Stimulated activated CD4-positive, alpha-beta T cell treated with anti-CD3 and anti-CD28 coated beads, Interleukin-2, amount 100 ng/mL, for 24 hours (primary cell): Measurements from ENCODE around the gene IQSEC1.

Experiments used
- DNase-seq, 2 donors: peaks; one replicate each; pipeline ENCODE4 v3.0.0-alpha.2; 2020

Gene IQSEC1

GRCh38 chr3:12996181-12996506, 77.1 kb downstream of the IQSEC1 start:
- no peak for DNase-seq

- DNase-seq = no peak
These were observed 77.6 kb downstream of the IQSEC1 start for GRCh38 chr3:12995389-12996180.

- DNase-seq = peak; percentile 90 to 92
These were observed 78.4 kb downstream of the IQSEC1 start for GRCh38 chr3:12994607-12995388.

- peak in 1 of 2 donors; percentile 49 for DNase-seq
These were observed 78.9 kb downstream of the IQSEC1 start for GRCh38 chr3:12994357-12994606.

DNA sequence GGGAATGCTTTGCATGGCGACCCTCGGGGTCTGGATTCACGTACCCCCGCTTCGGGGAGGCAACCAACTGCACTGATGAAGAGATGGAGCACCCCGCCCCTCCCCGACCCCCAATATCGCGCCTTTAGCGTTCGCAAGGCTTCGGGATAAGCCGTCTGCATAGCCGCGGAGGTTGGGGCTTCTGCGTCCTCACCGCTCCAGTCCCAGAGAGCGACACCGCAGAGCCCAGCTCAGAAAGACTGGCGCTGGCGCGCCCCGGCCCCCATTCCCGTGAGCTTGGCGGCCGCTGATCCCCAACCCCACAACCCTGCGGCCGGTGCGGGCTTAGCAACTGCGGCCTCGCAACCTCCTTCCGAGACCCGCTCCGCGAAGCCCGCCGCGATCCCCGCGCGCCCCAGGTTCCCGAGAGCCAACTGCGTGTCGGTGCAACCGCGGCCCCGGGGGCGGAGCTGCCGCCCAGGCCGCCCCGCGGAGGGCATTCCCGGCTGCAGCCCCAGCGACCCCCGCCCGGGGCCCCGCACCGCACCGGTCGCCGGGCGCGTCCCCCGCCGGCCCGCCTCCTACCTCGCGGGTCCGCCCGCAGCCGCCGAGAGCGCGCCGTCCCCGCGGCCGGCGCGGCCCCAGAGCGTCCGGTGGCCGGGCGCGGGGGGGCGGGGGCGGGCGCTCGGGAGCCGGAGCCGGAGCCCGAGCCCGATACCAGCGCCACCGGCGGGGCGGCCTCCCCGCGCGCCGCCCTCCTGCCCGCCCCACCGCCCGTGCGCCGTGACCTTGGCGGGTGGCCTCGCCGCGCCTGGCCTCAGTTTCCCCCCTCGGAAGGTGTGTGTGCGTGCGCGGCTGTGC, 79.5 kb downstream of the IQSEC1 start:
- DNase-seq = peak in 1 of 2 donors; percentile 39

DNA sequence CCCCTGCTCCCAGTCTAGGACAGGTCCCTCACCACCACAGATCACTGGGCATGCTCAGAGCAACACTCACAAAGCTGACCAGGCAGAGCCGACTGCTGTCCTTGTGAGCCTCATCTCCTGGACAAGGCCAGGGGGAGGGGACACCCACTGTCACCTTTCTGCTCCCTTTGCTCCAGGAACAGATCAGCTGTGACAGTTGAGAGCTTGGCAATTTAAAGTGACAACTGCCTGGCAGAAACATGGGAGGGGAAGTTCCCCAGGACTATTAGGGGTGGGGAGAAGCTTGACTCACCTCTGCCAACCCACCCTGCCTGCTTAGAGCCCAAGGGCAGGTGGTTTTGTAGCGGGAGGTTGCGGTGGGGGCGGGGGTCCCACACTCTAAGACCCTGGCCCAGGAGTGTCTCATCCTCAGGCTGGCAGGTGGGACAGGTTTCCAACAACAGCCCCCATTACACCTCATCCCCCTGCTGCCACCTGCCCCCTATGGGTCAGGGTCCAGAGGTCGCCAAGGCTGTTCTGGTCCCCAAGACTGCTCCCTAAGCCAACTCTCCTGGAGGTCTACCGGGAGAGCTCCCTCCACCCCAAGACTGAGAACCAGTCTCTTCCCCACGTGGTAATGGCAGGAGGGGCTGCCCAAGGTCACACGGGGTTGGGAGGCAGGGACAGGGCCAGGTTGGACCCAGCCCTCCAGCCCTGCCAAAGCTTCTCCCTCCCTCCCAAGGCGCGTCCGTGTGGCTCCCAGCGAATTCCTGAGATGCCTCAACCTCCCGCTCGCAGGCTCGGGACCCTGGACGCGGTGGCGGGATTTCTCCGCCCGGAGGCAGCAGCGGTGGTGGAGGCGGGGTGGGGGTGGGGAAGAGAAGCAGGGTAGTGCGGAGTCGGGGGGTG, 80.4 kb downstream of the IQSEC1 start:
- DNase-seq = no peak

DNA sequence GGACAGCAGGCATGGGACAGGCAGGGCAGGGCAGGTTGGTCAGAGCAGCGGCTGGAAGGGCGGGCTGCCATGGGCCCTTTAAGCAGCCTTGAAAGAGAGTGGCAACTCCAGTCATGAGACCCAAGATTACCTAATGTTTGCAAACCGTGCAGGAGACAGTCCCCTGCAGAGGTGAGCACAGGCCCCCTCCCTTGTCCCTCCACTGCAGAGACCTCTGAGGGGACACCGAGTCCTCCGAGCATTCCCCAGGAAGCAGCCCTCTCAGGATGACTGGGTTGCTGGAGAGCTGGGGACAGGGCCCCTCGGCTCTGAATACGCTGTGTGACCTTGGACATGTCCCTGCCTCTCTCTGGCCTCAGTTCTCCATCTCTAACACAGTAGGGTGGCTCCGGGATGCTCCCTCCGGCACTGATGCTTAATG, 81.4 kb downstream of the IQSEC1 start:
- DNase-seq = no peak

DNA sequence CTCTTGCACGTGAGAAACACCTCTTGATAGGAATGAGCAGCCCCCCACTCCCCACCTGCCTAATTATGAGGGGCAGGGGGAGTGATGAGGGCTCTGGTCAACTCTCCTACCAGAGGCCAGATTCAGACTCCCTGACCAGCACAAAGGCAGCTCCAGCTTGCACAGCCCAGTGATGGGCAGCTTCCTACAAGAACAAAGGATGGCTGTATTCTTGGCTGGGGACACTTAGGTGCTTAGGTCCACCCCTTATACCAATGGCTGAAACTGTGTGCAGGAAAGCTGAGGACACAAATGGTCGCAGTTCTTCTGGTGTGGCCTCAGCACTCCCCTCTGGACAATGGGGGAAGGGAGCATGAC, 81.8 kb downstream of the IQSEC1 start:
- DNase-seq = no peak

DNA sequence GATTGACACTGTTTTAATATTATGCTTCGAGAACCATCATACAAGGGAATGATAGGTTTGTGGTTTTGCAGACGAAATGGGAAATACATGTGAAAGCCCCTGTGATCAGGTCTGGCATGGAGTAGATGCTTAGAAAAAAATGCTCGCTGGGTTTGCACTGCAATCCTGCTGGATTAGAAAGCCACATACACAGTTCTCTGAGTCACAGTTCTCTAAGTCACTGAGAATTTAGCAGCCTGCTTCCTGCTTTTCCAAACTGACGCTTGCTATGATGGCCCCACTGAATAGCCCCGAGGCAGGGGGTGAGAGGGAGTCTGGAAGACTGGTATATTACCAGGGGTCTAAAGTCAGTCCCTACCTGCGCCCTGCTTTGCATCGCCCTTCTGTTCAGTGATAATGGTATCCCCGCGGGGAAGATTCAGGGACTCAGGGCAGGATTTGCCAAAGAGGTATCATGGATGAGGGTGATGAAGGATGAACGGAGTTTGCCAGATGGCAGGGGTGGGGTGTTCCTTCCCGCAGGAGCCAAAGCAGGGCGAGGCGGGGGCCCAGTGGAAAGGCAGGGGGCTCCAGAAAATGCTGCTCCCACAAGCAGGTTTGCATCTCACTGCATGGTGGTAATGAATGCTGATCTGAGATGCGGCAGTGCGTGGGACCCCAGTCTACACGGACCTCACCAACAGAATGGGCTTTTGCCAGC, 82.3 kb downstream of the IQSEC1 start:
- DNase-seq = no peak

DNA sequence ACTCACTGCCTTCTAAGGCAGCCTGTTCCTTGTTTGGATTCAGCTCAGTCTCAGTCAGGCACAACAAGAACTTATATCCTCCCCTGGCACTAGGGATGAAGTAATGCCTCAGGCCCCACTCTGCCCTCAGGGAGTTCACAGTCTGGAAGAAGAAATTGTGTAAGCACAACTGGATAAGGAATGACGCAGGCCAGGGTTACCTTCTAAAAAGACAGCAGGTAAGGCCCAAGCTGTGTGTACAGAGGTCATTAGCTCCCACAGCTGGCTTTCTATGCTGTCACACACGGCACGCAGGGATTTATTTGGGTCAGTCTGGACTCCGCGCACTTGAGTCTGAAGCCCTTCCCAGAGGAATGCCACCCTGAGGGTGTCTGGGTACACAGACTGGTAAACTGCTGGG, 82.9 kb downstream of the IQSEC1 start:
- no peak for DNase-seq

- DNase-seq = no peak
These were observed 84.3 kb downstream of the IQSEC1 start for GRCh38 chr3:12988728-12989454.

DNA sequence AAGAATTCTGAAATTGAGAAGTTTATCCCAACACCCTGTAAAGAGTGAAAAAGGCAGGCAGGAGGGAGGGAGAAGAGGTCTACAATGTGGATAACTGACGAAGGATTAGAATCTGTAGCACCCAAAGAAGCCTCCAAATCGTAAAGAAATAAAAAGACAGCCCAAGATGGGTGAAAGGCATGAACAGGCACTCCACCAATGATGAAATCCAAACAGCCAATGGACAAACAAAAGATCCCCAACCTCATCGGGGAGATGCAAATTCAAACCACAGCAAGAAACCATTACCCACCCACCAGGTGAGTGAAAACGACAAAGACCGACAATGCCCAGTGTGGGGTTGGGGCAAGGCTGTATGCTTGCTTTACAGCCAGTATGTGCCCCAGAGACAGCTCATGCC, 85.6 kb downstream of the IQSEC1 start:
- no peak for DNase-seq

GRCh38 chr3:12986986-12987385, 86.2 kb downstream of the IQSEC1 start:
- no peak for DNase-seq

DNA sequence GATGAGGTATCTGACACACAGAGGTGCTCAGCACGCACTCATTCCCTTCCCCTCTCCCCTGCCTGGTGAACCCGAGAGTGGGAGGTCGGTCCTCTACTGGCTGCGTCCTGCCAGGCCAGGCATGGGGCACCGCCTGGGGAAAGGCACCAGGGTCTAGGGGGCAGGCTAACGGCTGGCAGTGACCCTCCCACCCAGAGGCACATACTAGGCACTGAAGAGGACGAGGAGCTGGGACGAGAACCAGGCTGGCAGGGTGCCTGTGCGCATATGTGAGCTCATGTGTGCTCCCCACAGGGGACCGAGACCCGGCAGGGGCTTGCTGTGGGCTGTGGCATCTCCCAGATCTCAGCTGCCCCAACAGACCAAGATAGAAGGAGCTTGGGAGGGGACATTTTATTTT, 86.7 kb downstream of the IQSEC1 start:
- DNase-seq = no peak

GRCh38 chr3:12986031-12986430, 87.2 kb downstream of the IQSEC1 start:
- no peak for DNase-seq

GRCh38 chr3:12985148-12985547, 88.1 kb downstream of the IQSEC1 start:
- DNase-seq = no peak

DNA sequence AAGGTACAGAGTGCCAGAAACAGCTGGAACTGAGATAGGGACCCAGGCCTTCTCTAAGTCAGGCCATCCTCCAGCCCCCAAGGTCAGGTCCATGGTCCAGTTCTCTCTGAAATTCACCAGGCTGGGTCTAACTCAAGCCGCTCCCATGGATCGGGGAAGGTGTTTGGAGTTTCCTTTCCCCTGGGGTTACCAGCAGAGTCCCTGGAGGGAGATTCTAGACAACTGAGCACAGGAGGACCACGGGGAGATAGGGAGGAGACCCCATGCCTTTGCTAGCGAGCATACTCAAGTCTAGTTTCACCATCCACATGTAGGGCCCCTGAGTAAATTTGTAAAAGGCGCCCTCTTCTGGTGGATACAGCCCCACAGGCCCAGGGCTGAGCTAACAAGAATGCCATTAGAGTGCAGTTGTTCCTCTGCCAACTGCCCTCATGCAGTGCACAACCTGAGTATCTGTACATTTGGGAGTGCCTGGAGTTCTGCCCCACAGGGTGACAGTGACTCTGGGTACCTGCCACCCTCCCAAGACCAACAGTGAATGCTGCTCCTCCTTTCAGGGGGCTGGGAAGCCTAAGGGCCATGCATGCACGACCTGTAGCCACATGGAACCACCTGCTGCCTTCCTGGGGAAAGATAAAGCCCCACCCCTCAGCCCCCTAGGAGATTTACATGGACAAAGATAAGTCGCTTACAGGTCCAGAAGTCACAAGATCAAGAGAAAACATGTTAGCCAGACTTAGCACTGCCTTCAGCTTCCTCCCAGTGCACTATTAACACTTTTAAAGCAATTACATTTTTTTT, 89.0 kb downstream of the IQSEC1 start:
- DNase-seq = peak; percentile 70

- DNase-seq = no peak
These were observed 89.9 kb downstream of the IQSEC1 start for GRCh38 chr3:12983319-12983718.

DNA sequence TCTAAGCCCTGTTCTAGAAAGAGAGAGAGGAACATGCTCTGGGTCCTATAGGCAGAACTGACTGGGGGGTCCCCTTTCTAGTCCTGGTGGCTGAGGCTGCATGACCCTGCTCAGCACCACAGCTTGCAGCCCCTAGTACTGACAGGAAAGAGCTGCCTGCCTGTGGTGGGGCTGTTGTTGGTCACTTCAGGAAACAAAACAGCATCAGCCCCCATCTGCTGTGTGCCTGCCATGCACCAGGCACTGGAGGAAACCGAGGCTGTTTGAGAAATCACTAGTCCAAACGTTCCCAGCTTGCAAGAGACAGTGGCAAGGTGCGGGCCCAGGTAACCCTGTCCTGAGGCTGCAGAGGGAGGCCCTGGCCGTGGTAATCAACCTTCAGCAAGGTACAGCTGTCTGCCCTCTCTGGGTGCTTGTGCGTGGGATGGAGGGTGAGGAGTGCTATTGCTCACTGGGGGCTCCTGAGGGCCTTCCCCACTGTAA, 90.6 kb downstream of the IQSEC1 start:
- DNase-seq = no peak
